Vagina (tissue), 2 donors: ENCODE measurements around the gene ZNF664. TPM values are rescaled to one million over a fixed set of nuclear protein-coding genes. Genes with fewer than 3 reads are reported as not detected.
A peak's percentile ranks its signal among the peaks of the same experiment; 100 is the strongest.

Source experiments
- DNase-seq, 2 donors: peaks; one replicate each; pipeline ENCODE4 v3.0.0-alpha.2; 2017; ENCODE audit errors: extremely low spot score in 2 of 2
- H3K27ac ChIP-seq: fragments of 200-600 bp; sonication (generic); one replicate; pipeline ENCODE4 v1.5.1; 2019
- H3K27me3 ChIP-seq: fragments of 200-600 bp; sonication (generic); one replicate; pipeline ENCODE4 v1.5.1; 2019
- H3K36me3 ChIP-seq, 2 donors: fragments of 200-600 bp; sonication (generic); one replicate each; pipeline ENCODE4 v1.5.1; 2017 to 2019
- H3K4me1 ChIP-seq: fragments of 200-600 bp; sonication (generic); one replicate; pipeline ENCODE4 v1.5.1; 2019
- H3K4me3 ChIP-seq, 2 donors: fragments of 200-600 bp; sonication (generic); 1 replicate in 1 of 2; 2 replicates in 1 of 2; pipeline ENCODE4 v1.5.1; 2016 to 2019
- H3K9me3 ChIP-seq: fragments of 200-600 bp; sonication (generic); one replicate; pipeline ENCODE4 v1.5.1; 2019
- CTCF ChIP-seq, 3 experiments: fragments of 450-650 bp in 2 of 3; fragments of 200-600 bp in 1 of 3; sonication (generic) in 1 of 3; IDR thresholded peaks; one replicate each; pipeline ENCODE4 v1.5.1; 2017 to 2019; ENCODE audit warnings: antibody characterized with exemption in 3 of 3, mild to moderate bottlenecking in 2 of 3, moderate library complexity in 2 of 3
- POLR2A ChIP-seq, 2 donors: fragments of 450-650 bp; IDR thresholded peaks; one replicate each; pipeline ENCODE4 v1.6.1; 2017; ENCODE audit warnings: antibody characterized with exemption in 2 of 2, mild to moderate bottlenecking in 2 of 2, moderate library complexity in 2 of 2
- POLR2AphosphoS5 ChIP-seq, 2 donors: sonication (generic); formaldehyde crosslinking; IDR thresholded peaks; one replicate each; pipeline ENCODE4 v1.9.0; 2017; ENCODE audit warnings: antibody characterized with exemption in 2 of 2, mild to moderate bottlenecking in 2 of 2, low read depth in 1 of 2; ENCODE audit not compliant: insufficient read depth in 1 of 2
- intact Hi-C: fragments of 100-400 bp; cut with DNase I; formaldehyde crosslinking; loops from one replicate; pipeline ENCODE4 v1.15.1; 2023
- total RNA-seq: library from RNA; depleted of rRNA; stranded (reverse); fragments of >200 nt; gene quantifications from one replicate; pipeline ENCODE4 v1.2.3, GENCODE V29; 2016

The ZNF664 gene
- total RNA-seq, 1 donor from 2014 or later = 40.5 TPM

DNA sequence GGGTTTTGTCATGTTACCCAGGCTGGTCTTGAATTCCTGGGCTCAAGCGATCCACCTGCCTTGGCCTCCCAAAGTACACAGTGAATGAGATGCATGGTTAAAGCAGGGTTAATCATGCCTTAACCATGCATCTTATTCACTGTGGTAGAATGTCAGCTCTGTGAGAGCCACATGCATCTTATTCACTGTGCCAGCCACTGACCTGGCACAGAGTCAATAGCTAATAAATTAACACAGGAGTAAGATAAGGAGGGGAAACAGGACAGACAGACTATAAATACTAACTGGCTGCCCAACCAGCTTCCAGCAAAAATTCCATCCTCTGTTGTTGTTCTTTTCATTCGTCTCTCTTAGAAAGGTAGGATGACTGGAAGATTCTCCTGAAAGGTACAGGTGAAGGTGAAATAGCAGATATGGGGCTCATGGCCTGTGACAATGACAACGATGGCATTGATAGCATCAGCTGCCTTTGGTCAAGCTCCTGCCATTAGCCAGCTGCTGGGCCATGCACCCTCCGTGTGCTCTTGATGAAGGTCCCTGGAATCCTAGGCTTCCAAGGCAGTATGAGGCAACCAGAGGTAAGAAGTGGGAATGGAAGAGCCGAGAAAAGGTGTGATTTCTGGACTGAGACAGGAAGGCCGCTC lies 76.6 kb downstream of the ZNF664 start:
- no peak overlapping the region for H3K27ac ChIP-seq
- H3K9me3 ChIP-seq = peaks cover 2% of the 10 kb centered on the region
- no peak for TF ChIP-seq POLR2A (IDR thresholded peaks at IDR 0.05)
- TF ChIP-seq POLR2AphosphoS5 (IDR thresholded peaks at IDR 0.05; ENCODE audit: insufficient read depth in 1 of 2, low read depth in 1 of 2) = no peak
- no peak for TF ChIP-seq CTCF (IDR thresholded peaks at IDR 0.05)
- no peak for DNase-seq
- H3K36me3 ChIP-seq = no peaks in the 10 kb centered on the region
- intact Hi-C loops = loop anchor here (5.0 kb wide), 2 partner anchors 273 to 718 kb away; no protein-coding TSS in a partner anchor
- no peaks in the 10 kb centered on the region for H3K4me1 ChIP-seq
- H3K27me3 ChIP-seq = no peaks in the 10 kb centered on the region
- no peak overlapping the region for H3K4me3 ChIP-seq

GRCh38 chr12:124053851-124054250 lies 80.8 kb downstream of the ZNF664 start:
- TF ChIP-seq POLR2A (IDR thresholded peaks at IDR 0.05) (no peak), CTCF (IDR thresholded peaks at IDR 0.05) (peak; percentile 34 to 48 (median 41))

DNA sequence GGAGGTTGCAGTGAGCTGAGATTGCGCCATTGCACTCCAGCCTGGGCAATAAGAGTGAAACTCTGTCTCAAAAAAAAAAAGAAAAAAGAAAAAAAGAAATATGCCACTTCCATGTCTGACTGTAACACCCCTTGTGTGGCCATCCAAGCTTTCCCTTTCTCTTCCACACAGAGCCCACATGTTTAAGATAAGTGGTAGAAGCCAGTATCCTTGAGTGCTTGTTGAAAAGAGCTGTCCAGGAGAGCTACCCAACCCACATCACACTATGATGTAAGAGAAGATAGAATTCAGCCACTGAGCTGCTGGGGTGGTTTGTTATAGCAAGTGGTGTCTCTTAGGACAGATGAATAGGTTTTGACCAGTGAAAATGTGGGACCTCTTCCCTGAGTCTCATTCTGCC lies 82.1 kb downstream of the ZNF664 start:
- no peak for TF ChIP-seq POLR2AphosphoS5 (IDR thresholded peaks at IDR 0.05; ENCODE audit: insufficient read depth in 1 of 2, low read depth in 1 of 2)
- TF ChIP-seq CTCF (IDR thresholded peaks at IDR 0.05) = no peak
- no peak for TF ChIP-seq POLR2A (IDR thresholded peaks at IDR 0.05)
- H3K36me3 ChIP-seq = no peaks in the 10 kb centered on the region
- no peaks in the 10 kb centered on the region for H3K9me3 ChIP-seq
- no peak overlapping the region for H3K27ac ChIP-seq
- intact Hi-C loops = no loop called here
- no peak for DNase-seq
- no peaks in the 10 kb centered on the region for H3K4me1 ChIP-seq
- H3K27me3 ChIP-seq = no peaks in the 10 kb centered on the region
- H3K4me3 ChIP-seq = no peak overlapping the region

More at GRCh38 chr12:124053851-124054250, 80.8 kb downstream of the ZNF664 start:
- Histone ChIP-seq H3K27ac (no peak overlapping the region), H3K4me3 (no peak overlapping the region), H3K9me3 (no peaks in the 10 kb centered on the region), H3K36me3 (no peaks in the 10 kb centered on the region), H3K4me1 (no peaks in the 10 kb centered on the region), H3K27me3 (no peaks in the 10 kb centered on the region)
- intact Hi-C loops = loop anchor here (5.0 kb wide), 2 partner anchors 268 to 713 kb away; no protein-coding TSS in a partner anchor
- no peak for DNase-seq

DNA sequence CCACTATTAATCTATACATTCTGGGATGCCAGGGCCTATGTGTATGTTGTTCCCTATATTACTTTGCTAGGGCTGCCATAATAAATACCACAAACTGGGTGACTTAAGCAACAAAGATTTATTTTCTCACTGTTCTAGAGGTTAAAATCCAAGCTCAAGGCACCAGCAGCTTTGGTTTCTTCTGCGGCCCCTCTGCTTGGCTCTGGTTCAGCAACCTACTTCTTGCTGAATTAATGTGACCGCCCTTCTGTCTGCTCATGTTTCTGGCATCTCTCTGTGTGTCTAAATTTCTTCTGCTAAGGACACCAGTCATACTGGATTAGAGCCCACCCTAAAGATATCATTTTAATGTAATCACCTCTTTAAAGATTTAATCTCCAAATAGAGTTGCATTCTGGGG lies 84.7 kb downstream of the ZNF664 start:
- Histone ChIP-seq H3K4me1 (no peaks in the 10 kb centered on the region), H3K9me3 (no peaks in the 10 kb centered on the region), H3K4me3 (no peak overlapping the region), H3K27ac (no peak overlapping the region), H3K36me3 (no peaks in the 10 kb centered on the region), H3K27me3 (no peaks in the 10 kb centered on the region)
- DNase-seq = no peak
- intact Hi-C loops = no loop called here
- no peak for TF ChIP-seq POLR2A (IDR thresholded peaks at IDR 0.05)
- no peak for TF ChIP-seq POLR2AphosphoS5 (IDR thresholded peaks at IDR 0.05; ENCODE audit: insufficient read depth in 1 of 2, low read depth in 1 of 2)
- no peak for TF ChIP-seq CTCF (IDR thresholded peaks at IDR 0.05)

DNA sequence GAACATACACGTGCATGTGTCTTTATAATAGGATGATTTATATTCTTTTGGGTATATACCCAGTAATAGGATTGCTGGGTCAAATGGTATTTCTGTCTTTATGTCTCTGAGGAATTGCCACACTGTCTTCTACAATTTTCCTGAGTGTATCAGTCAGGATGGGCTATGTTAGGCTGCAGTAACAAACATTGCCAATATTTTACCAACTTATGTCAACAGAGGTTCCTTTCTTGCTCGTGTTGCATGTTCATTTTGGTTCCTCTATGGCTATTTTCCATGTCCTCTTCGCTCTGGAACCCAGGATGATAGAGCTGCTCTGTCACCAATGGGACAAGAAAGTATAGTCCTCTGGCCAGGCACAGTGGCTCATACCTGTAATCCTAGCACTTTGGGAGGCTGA lies 86.7 kb downstream of the ZNF664 start:
- intact Hi-C loops = no loop called here
- no peaks in the 10 kb centered on the region for H3K27me3 ChIP-seq
- no peak overlapping the region for H3K27ac ChIP-seq
- no peaks in the 10 kb centered on the region for H3K4me1 ChIP-seq
- H3K9me3 ChIP-seq = no peaks in the 10 kb centered on the region
- no peak overlapping the region for H3K4me3 ChIP-seq
- H3K36me3 ChIP-seq = no peaks in the 10 kb centered on the region
- TF ChIP-seq CTCF (IDR thresholded peaks at IDR 0.05) (no peak), POLR2AphosphoS5 (IDR thresholded peaks at IDR 0.05; ENCODE audit: insufficient read depth in 1 of 2, low read depth in 1 of 2) (no peak), POLR2A (IDR thresholded peaks at IDR 0.05) (no peak)
- DNase-seq = no peak
